RWPE2 (cell line): ENCODE data around the gene EML1.

Source experiments
- ATAC-seq: fragments of 200-7000 bp; cut with Tn5 transposase; 3 replicates; pipeline ENCODE4 v1.9.1; 2021; ENCODE audit warnings: low read depth
- DNase-seq: peaks from one replicate; pipeline ENCODE4 v3.0.0-alpha.2; 2020; ENCODE audit warnings: low spot score
- H3K27ac ChIP-seq: fragments of 450-650 bp; 2 replicates; pipeline ENCODE4 v1.5.1; 2017; ENCODE audit warnings: mild to moderate bottlenecking; ENCODE audit not compliant: poor library complexity, severe bottlenecking
- H3K27me3 ChIP-seq: fragments of 250-450 bp; sonication (Bioruptor Pico); 2 replicates; pipeline ENCODE4 v1.5.1; 2021; ENCODE audit warnings: mild to moderate bottlenecking, moderate library complexity; ENCODE audit not compliant: insufficient read depth, poor library complexity, severe bottlenecking
- H3K36me3 ChIP-seq: fragments of 250-450 bp; sonication (Bioruptor Pico); 2 replicates; pipeline ENCODE4 v1.5.1; 2020; ENCODE audit warnings: low read depth, mild to moderate bottlenecking, moderate library complexity
- H3K4me1 ChIP-seq: fragments of 250-450 bp; sonication (Bioruptor Pico); 2 replicates; pipeline ENCODE4 v1.5.1; 2021; ENCODE audit warnings: mild to moderate bottlenecking, moderate library complexity; ENCODE audit not compliant: insufficient read depth, poor library complexity, severe bottlenecking
- H3K4me3 ChIP-seq: fragments of 250-450 bp; sonication (Bioruptor Pico); 2 replicates; pipeline ENCODE4 v1.5.1; 2021; ENCODE audit warnings: mild to moderate bottlenecking, moderate library complexity; ENCODE audit not compliant: severe bottlenecking
- H3K9me3 ChIP-seq: fragments of 250-450 bp; sonication (Bioruptor Pico); 2 replicates; pipeline ENCODE4 v1.5.1; 2021; ENCODE audit warnings: mild to moderate bottlenecking, moderate library complexity; ENCODE audit not compliant: severe bottlenecking
- TF ChIP-seq, protein P1 (sequence below): fragments of 450-650 bp; IDR thresholded peaks from one replicate; pipeline ENCODE4 v1.5.1; 2017; ENCODE audit warnings: mild to moderate bottlenecking, moderate library complexity; ENCODE audit not compliant: poor library complexity, severe bottlenecking

Gene EML1

GRCh38 chr14:99839696-99840095, 46.5 kb downstream of the EML1 start:
- no peak overlapping the region for H3K4me3 ChIP-seq
- H3K4me1 ChIP-seq = no peaks in the 10 kb centered on the region
- H3K36me3 ChIP-seq = no peaks in the 10 kb centered on the region
- H3K27ac ChIP-seq = no peak overlapping the region
- peaks cover 35% of the 10 kb centered on the region for H3K27me3 ChIP-seq
- TF ChIP-seq, protein P1, sequence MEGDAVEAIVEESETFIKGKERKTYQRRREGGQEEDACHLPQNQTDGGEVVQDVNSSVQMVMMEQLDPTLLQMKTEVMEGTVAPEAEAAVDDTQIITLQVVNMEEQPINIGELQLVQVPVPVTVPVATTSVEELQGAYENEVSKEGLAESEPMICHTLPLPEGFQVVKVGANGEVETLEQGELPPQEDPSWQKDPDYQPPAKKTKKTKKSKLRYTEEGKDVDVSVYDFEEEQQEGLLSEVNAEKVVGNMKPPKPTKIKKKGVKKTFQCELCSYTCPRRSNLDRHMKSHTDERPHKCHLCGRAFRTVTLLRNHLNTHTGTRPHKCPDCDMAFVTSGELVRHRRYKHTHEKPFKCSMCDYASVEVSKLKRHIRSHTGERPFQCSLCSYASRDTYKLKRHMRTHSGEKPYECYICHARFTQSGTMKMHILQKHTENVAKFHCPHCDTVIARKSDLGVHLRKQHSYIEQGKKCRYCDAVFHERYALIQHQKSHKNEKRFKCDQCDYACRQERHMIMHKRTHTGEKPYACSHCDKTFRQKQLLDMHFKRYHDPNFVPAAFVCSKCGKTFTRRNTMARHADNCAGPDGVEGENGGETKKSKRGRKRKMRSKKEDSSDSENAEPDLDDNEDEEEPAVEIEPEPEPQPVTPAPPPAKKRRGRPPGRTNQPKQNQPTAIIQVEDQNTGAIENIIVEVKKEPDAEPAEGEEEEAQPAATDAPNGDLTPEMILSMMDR = no peak
- ATAC-seq = no peak
- DNase-seq = no peak
- no peaks in the 10 kb centered on the region for H3K9me3 ChIP-seq

DNA sequence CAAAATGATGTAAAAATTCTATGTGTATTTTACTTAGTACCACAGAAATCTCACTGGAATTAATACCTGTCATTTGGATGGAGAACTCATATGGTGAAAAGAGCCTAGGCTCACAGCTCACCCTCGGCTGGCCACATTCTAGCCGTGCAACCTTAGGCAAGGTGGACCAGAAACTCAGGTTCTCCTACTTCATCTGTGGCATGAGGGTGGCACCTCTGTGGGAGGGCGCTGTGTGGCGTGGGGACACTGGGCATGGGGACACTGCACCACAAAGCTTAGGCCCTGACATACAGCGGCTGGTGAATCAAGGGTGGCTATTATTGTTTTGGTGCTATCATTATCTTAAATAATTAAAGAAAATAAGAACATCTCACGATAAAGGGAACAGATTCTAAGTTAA, 47.1 kb downstream of the EML1 start:
- TF ChIP-seq, protein P1 = no peak
- no peak for DNase-seq
- ATAC-seq = no peak
- no peaks in the 10 kb centered on the region for H3K9me3 ChIP-seq
- H3K4me1 ChIP-seq = no peaks in the 10 kb centered on the region
- peaks cover 37% of the 10 kb centered on the region for H3K27me3 ChIP-seq
- no peak overlapping the region for H3K27ac ChIP-seq
- no peak overlapping the region for H3K4me3 ChIP-seq
- H3K36me3 ChIP-seq = no peaks in the 10 kb centered on the region

DNA sequence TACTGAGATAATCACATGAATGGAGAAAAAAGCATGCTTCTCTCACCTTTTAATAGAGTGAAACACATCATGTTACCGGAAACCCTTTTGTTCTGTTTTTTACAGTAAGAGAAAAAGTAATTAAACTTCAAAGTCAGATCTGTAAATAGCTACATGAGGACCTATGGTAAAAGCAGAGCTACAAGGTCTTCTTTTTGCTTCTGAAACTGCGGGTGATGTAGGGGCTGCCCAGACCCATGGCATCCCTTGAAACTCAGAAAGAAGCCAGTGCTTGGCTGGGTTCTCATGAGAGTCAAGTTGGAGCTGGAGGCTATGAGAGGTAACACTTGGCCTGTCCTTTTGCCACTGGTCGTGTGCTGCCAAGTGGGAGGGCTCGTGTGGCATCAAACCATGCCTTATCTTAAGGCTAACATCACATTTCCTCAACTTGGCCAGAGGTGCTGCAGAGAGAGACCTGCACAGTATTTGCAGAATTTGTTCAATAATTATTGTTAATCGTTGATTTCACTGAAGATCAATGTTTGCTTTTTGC, 47.6 kb downstream of the EML1 start:
- Histone ChIP-seq H3K4me1 (no peaks in the 10 kb centered on the region), H3K36me3 (no peaks in the 10 kb centered on the region), H3K27me3 (peaks cover 34% of the 10 kb centered on the region), H3K4me3 (no peak overlapping the region), H3K27ac (no peak overlapping the region), H3K9me3 (no peaks in the 10 kb centered on the region)
- DNase-seq = no peak
- TF ChIP-seq, protein P1 = no peak
- no peak for ATAC-seq

DNA sequence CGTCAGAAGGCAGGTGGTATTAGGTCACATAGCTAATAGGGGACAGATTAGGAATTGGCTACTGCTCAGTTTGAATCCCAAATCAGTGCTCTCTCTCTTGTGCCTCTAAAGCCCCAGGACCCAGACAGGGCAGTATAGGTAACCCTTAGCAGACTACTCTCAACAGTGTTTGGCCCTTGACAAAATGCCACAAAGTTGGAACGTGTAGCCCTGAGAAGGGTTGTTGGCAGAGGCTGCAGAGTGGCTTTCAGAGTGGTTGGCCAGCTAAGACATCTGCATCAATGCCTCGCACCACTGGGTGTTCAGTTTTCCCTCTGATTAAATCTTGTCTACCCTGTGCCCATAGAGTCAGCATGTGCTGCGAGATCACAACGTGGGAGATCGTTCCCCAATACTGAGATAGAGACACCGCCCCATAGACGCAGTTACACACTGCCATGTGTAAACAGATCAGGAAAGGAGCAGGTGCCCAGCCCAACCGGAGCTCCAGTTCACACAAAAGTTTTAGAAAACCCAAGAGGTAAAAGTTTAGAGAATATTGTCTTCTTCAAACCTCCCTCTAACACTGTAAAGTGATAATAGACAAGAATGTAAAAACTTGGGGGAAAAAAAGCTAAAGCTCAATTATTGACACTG, 48.3 kb downstream of the EML1 start:
- no peak for ATAC-seq
- no peaks in the 10 kb centered on the region for H3K9me3 ChIP-seq
- H3K36me3 ChIP-seq = no peaks in the 10 kb centered on the region
- H3K27ac ChIP-seq = no peak overlapping the region
- H3K4me3 ChIP-seq = no peak overlapping the region
- H3K27me3 ChIP-seq = peaks cover 27% of the 10 kb centered on the region
- H3K4me1 ChIP-seq = no peaks in the 10 kb centered on the region
- TF ChIP-seq, protein P1 = no peak
- no peak for DNase-seq

DNA sequence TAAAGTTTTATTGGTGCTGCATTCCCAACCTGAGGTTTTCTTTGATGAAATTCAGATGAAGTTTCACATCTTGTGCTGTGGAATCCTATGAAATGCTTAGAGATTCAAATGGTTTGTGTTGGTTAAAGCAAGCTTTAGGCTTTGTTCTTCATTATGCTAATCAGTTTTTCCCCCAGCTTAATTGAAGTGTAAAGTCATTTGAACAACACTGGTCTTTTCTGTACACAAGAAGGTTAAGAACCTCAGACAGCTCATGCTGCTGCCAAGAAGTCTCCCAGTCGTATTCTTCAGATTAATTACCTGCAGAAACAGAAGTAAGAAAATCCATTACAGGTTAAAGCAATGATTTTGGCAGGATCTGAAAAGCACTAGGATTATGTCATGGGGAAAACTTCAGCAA, 48.9 kb downstream of the EML1 start:
- no peak for ATAC-seq
- TF ChIP-seq, protein P1 = no peak
- Histone ChIP-seq H3K27ac (no peak overlapping the region), H3K36me3 (no peaks in the 10 kb centered on the region), H3K27me3 (peaks cover 21% of the 10 kb centered on the region), H3K9me3 (peaks cover 4% of the 10 kb centered on the region), H3K4me1 (no peaks in the 10 kb centered on the region), H3K4me3 (no peak overlapping the region)
- DNase-seq = no peak
